ENCODE measurements around the gene SGTA.
"Not testable (repeated sequence)": the region's sequence is repeated elsewhere in the genome, so short reads cannot be mapped to it uniquely, and the experiment has no call there.

The SGTA gene

GRCh38 chr19:2792666-2793065, 9.6 kb upstream of the SGTA start:
- FAIRE-seq, result not testable (repeated sequence)

GRCh38 chr19:2791876-2792275, 8.8 kb upstream of the SGTA start:
- FAIRE-seq, result no peak

- FAIRE-seq, result no peak
These were observed 8.4 kb upstream of the SGTA start for GRCh38 chr19:2791440-2791839.

GRCh38 chr19:2790557-2791271, 7.6 kb upstream of the SGTA start:
- FAIRE-seq, result no peak

- FAIRE-seq, result no peak
These were observed 7.1 kb upstream of the SGTA start for GRCh38 chr19:2790194-2790556.

- no peak for FAIRE-seq
These were observed 5.2 kb upstream of the SGTA start for GRCh38 chr19:2788237-2788636.

GRCh38 chr19:2787115-2787514, 4.0 kb upstream of the SGTA start:
- no peak for FAIRE-seq

GRCh38 chr19:2785244-2785997, 2.3 kb upstream of the SGTA start, which contains the start of gene THOP1:
TSS of gene THOP1 (plus strand) at chr19:2785503. CDS start at chr19:2785663, 160 bp downstream.
- no peak for FAIRE-seq

GRCh38 chr19:2783781-2784145, 690 bp upstream of the SGTA start:
- FAIRE-seq, result no peak

- FAIRE-seq, result no peak
These were observed 641 bp downstream of the SGTA start for GRCh38 chr19:2782329-2782935.

GRCh38 chr19:2780284-2780683, 2.8 kb downstream of the SGTA start:
- FAIRE-seq, result no peak

- no peak for FAIRE-seq
These were observed 3.8 kb downstream of the SGTA start for GRCh38 chr19:2779121-2779740.

- FAIRE-seq, result no peak
These were observed 5.0 kb downstream of the SGTA start for GRCh38 chr19:2777952-2778683.

- FAIRE-seq, result no peak
These were observed 7.3 kb downstream of the SGTA start for GRCh38 chr19:2775556-2776430.

- no peak for FAIRE-seq
These were observed 8.0 kb downstream of the SGTA start for GRCh38 chr19:2774953-2775555.

- no peak for FAIRE-seq
These were observed 8.9 kb downstream of the SGTA start for GRCh38 chr19:2774083-2774679.

- FAIRE-seq, result no peak
These were observed 11.0 kb downstream of the SGTA start for GRCh38 chr19:2771786-2772674.

GRCh38 chr19:2770055-2771013, 12.7 kb downstream of the SGTA start:
- FAIRE-seq, result no peak

GRCh38 chr19:2769218-2769617, 13.9 kb downstream of the SGTA start:
- no peak for FAIRE-seq

Measured in colon (tissue), 2 donors.